GM12801 (cell line): ENCODE measurements around the gene PRKCQ.

Experiments
- TF ChIP-seq, protein P1 (sequence below): IDR thresholded peaks from one replicate; pipeline ENCODE4 v1.5.1; 2011; ENCODE audit warnings: control low read depth; ENCODE audit not compliant: insufficient read length; ENCODE audit errors: extremely low read depth

Gene PRKCQ

DNA sequence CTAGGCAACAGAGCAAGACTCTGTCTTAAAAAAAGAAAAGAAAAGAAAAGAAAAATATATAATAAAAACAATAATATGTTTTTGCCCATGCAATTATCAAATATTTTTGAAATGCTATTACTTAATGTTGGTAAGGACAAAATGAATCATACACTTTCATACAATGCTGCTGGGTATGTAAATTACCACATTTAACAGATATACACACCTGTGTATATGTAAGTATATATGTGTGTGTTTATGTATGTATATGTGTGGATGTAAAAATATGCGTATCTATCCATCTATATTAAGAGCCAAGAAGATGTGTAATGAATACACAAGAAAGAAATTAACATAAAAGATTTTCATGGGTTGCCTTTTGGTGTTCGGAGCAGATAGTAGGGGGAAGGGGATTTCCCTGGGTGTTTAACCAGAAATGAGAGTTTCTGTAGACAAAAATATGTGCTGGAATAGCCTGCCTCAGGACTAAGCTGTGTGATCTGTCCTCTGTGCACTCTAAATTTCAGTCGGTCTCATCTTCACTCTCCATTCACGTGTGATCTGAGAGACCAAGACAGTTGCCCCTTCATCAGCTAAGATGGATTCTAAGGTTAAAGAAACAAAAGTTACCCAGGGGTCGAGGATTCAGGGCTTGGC, 61.2 kb downstream of the PRKCQ start:
- TF ChIP-seq, protein P1, sequence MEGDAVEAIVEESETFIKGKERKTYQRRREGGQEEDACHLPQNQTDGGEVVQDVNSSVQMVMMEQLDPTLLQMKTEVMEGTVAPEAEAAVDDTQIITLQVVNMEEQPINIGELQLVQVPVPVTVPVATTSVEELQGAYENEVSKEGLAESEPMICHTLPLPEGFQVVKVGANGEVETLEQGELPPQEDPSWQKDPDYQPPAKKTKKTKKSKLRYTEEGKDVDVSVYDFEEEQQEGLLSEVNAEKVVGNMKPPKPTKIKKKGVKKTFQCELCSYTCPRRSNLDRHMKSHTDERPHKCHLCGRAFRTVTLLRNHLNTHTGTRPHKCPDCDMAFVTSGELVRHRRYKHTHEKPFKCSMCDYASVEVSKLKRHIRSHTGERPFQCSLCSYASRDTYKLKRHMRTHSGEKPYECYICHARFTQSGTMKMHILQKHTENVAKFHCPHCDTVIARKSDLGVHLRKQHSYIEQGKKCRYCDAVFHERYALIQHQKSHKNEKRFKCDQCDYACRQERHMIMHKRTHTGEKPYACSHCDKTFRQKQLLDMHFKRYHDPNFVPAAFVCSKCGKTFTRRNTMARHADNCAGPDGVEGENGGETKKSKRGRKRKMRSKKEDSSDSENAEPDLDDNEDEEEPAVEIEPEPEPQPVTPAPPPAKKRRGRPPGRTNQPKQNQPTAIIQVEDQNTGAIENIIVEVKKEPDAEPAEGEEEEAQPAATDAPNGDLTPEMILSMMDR = no peak

DNA sequence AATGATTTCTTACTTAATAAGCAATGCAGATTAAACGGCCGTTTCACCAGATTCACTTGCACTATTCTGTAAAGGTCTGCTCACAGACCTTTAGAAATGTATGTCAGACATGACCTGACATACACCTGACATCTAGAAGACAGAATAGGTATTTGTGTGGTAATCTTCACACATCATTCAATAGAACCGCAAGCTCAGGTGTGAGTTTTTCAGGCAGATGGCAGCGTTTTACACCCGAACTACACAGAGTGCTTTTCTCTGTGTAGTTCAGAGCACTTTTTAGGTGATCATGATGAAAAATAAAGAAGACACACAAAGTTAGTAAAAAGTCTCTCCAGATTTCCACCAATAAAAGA, 63.2 kb downstream of the PRKCQ start:
- TF ChIP-seq, protein P1 = no peak

DNA sequence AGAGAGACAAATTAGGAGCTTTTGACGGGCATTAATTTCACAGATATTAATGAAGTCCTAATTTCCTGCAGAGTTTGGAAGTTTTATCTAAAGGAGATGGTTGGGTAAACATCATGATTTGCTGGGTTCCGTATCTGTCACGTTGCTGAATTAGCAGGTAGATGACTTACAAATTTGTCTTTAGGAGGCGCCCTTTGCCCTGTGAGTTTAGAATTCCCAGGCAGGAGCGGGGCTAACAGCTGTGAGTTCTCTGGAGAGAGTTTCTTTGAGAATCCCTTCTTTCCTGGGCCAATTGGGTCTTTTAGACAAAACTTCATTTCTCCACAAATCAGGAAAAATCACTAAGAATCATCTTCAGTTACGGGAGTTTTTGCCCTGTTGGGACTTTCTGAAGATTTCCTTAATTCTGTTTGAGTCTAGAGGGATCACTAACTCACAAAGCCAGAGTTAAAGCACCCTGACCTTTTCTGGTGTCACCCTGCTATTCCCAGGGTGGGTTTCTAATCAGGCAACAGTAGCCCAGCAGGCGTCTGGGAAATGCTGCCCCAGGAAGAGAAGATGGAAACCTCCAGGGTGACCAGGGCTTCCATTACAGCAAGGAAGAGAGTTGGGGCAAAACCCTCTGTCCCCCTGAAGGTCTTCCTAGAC, 63.7 kb downstream of the PRKCQ start:
- TF ChIP-seq, protein P1 = no peak

DNA sequence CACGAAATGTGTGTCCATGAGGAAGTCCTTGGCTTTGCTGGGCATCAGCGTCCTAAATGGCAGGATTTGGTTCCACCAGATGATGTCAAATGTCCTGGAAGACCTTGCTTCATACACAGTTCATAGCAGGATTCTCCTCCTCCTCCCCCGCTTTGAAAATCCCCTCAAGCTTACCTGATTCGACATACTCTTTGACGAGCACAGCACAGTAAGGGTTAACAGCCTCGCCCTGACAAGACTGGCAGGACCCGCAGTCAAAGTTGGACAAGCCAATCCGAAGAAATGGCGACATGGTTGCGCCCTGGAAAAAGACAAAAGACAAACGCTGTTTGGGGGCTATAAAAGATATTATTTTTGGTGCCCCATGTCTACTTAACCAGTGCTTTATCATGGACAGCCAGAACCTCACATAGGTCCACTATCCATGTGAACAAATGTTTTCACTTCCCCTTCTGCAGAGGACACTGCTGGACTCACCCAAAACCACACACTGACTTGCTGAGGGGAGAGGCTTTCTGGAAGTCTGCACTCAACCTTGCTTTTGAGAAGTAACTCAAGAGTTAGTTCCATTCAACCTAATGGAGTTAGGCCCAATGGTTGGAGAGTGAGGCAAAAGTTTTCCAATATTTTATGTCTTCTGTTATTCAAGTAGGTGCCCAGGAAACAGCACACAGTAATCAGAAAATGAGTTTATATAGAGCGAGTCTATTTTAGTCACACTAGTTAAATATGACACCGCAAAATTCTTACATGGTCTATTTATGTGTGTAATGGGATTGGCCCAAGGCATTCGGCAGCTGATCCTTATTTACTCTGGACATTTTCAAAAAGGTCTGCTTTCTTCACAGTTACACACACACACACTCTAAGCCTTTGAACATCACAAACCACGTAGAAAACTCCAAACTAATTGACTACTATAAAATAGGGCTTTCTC, 65.0 kb downstream of the PRKCQ start:
- TF ChIP-seq, protein P1 = no peak

DNA sequence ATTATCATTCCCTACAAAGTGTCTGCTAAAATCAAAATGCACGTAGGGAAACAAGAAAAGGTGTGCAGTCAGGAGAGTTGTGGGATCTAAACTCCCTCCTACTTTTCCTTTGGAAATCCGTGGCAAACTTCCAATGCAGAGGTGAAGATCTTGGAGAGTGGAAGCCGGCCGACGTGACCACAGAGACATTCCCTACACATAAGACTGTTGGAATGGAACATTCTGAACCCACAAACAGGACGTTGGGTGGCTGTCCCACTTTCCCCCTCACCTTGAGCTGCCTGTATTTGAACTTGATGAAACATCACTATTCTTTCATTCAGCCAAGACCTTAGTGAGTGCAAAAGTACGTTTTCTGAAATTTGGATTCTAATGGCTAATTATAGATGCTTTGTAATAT, 65.9 kb downstream of the PRKCQ start:
- TF ChIP-seq, protein P1 = no peak

DNA sequence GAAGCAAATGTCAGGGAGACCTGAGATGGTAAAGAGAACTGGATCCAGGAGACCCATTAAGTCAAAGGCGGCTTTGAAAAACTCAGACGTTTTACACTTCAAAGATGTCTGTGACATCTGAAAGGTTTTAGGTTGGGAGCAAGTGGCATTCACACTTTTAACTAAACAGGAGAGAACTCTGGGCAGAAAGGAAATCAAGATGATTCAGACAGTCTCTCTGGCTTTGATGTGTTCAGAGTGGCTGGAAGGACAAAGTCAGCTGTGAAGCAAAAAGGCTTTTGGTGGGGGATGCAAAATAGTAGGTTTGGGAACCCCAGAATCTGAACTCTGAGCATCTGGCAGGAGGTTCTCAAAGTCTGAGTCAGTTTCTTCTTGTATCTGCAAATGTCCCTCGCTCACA, 66.6 kb downstream of the PRKCQ start:
- TF ChIP-seq, protein P1 = no peak

DNA sequence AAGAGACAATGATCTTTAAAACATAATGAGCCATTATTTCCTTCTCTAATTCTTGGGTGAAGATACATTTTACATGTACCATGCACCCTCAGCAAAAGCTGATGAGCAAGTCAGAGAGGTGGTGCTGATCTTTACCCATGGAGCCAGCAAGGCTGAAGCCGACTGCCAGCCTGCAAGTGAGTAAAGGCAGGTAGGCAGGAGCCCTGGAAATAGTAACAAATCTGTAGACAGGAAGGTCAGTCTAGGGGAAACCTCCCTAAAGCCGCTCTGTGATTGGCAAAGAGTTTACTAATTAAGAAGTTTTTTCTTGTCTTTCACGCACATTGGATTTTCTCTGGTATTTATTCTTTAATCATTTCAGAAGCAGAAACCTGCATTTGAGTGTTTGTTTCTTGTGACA, 67.9 kb downstream of the PRKCQ start:
- TF ChIP-seq, protein P1 = no peak
